BE2C (cell line): Measurements from ENCODE around the gene MTG1.

Experiments
- DNase-seq: peaks from one replicate; pipeline ENCODE4 v3.0.0-alpha.2; 2020
- H3K27me3 ChIP-seq: fragments of 250-450 bp; sonication (Bioruptor Pico); 2 replicates; pipeline ENCODE4 v1.5.1; 2020; ENCODE audit warnings: mild to moderate bottlenecking
- H3K36me3 ChIP-seq: fragments of 250-450 bp; sonication (Bioruptor Pico); 2 replicates; pipeline ENCODE4 v1.5.1; 2020; ENCODE audit warnings: mild to moderate bottlenecking
- H3K4me1 ChIP-seq: fragments of 250-450 bp; sonication (Bioruptor Pico); 2 replicates; pipeline ENCODE4 v1.5.1; 2020
- H3K4me3 ChIP-seq: 2 replicates; pipeline ENCODE4 v1.5.1; 2011; ENCODE audit warnings: low read depth, low read length
- H3K9me3 ChIP-seq: fragments of 250-450 bp; sonication (Bioruptor Pico); 2 replicates; pipeline ENCODE4 v1.5.1; 2020
- TF ChIP-seq, protein P1 (sequence below): IDR thresholded peaks from 2 replicates; pipeline ENCODE4 v1.5.1; 2012; ENCODE audit warnings: mild to moderate bottlenecking, low read depth, low read length

MTG1 gene

DNA sequence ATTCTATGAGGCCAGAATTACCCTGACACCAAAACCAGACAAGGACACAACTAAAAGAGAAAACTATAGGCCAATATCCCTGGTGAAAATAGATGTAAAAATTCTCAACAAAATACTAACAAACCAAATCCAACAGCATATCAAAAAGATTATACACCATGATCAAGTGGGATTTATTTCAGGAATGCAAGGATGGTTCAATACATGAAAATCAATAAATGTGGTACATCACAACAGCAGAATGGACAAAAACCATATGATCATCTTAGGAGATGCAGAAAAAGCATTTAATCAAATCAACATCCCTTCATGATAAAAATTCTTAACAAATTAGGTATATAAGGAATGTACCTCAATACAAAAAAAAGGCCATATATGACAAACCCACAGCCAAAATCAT lies 54.2 kb downstream of the MTG1 start:
- TF ChIP-seq, protein P1, sequence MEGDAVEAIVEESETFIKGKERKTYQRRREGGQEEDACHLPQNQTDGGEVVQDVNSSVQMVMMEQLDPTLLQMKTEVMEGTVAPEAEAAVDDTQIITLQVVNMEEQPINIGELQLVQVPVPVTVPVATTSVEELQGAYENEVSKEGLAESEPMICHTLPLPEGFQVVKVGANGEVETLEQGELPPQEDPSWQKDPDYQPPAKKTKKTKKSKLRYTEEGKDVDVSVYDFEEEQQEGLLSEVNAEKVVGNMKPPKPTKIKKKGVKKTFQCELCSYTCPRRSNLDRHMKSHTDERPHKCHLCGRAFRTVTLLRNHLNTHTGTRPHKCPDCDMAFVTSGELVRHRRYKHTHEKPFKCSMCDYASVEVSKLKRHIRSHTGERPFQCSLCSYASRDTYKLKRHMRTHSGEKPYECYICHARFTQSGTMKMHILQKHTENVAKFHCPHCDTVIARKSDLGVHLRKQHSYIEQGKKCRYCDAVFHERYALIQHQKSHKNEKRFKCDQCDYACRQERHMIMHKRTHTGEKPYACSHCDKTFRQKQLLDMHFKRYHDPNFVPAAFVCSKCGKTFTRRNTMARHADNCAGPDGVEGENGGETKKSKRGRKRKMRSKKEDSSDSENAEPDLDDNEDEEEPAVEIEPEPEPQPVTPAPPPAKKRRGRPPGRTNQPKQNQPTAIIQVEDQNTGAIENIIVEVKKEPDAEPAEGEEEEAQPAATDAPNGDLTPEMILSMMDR: no peak

DNA sequence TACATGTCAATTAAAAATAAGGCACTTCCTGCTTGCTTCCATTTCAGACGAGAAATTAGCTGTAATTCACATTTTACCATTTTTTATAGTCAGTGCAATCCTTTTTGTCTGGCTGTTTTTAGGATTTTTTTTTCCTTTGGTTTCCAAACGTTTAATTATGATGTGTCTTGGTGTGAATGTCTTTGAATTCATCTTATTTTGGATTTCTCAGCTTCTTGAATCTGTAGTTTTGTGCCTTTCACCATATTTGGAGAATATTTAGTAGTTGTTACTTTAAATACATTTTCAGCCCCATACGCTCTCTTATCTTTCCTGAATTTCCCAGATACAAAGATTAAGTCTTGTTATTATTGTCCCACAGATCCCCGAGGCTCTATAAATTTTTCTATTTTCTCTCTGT lies 57.4 kb downstream of the MTG1 start:
- no peaks in the 10 kb centered on the region for H3K9me3 ChIP-seq
- DNase-seq: no peak
- TF ChIP-seq, protein P1: no peak
- H3K4me3 ChIP-seq: no peak overlapping the region
- no peaks in the 10 kb centered on the region for H3K4me1 ChIP-seq
- H3K36me3 ChIP-seq: no peaks in the 10 kb centered on the region
- H3K27me3 ChIP-seq: no peaks in the 10 kb centered on the region

More for the DNA sequence above, 54.2 kb downstream of the MTG1 start:
- Histone ChIP-seq H3K27me3 (no peaks in the 10 kb centered on the region), H3K4me3 (no peak overlapping the region), H3K36me3 (no peaks in the 10 kb centered on the region), H3K4me1 (no peaks in the 10 kb centered on the region), H3K9me3 (no peaks in the 10 kb centered on the region; the same call in 1 of the 2 replicates)
- no peak for DNase-seq

DNA sequence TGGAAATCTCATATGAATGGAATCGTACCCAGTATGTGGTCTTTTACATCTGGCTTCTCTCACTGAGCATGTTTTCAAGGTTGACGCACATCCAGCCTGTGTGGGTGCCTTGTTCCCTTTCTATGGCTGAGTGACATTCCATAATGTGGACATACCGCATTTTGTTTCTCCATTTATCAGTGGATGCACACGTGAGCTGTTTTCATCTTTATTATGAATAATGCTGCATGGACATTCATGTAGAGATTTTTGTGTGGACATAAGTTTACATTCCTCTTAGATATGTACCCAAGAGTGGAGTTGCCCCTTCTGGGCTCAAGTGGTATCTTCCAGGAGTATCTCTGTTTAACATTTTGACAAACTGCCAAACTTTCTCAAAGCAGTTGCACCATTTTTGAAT lies 58.5 kb downstream of the MTG1 start:
- no peaks in the 10 kb centered on the region for H3K36me3 ChIP-seq
- H3K9me3 ChIP-seq: no peaks in the 10 kb centered on the region
- TF ChIP-seq, protein P1: no peak
- H3K4me3 ChIP-seq: no peak overlapping the region
- DNase-seq: no peak
- no peaks in the 10 kb centered on the region for H3K4me1 ChIP-seq
- no peaks in the 10 kb centered on the region for H3K27me3 ChIP-seq

DNA sequence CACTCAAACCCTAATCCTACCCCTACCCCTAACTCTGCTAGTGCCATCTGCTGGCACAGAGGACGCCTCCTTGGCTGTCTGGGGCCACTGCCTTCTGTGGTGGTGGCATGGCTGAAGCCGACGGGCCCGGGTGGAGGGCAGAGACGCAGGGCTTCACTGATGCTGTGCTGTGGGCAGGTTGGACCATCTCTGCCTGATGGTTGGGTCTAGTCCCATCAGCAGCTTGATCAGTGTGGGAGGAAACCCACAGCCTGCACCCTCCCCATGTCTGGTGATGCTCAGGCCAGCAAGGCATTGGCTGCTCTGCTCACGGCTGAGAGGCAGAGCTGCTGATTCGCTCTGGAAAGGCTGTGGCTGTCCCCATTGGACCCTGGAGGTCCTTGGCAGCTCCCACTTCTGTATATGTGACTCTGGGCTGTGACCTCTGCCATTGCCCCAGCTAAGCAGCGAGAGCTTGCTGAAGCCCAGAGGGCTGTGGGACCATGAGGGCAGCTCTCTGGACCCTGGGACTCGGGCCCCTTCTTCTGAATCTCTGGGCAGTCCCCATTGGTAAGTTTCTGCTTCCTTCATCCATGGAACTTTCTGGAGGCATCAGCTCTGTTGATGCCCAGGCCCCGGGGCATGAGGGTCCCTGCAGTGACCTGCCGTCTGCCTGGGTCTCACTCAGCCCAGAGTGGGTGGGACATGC lies 59.7 kb downstream of the MTG1 start, which contains the start of gene SCART1:
Gene SCART1, plus strand, starts transcription at position 430 of the 688 bp plus-strand sequence. Its CDS starts 53 bp downstream, at position 483.
- no peak for DNase-seq
- TF ChIP-seq, protein P1: no peak
- Histone ChIP-seq H3K27me3 (no peaks in the 10 kb centered on the region), H3K9me3 (no peaks in the 10 kb centered on the region), H3K4me3 (no peak within 1 kb of the TSS), H3K36me3 (no peaks in the 10 kb centered on the region), H3K4me1 (no peaks in the 10 kb centered on the region)

DNA sequence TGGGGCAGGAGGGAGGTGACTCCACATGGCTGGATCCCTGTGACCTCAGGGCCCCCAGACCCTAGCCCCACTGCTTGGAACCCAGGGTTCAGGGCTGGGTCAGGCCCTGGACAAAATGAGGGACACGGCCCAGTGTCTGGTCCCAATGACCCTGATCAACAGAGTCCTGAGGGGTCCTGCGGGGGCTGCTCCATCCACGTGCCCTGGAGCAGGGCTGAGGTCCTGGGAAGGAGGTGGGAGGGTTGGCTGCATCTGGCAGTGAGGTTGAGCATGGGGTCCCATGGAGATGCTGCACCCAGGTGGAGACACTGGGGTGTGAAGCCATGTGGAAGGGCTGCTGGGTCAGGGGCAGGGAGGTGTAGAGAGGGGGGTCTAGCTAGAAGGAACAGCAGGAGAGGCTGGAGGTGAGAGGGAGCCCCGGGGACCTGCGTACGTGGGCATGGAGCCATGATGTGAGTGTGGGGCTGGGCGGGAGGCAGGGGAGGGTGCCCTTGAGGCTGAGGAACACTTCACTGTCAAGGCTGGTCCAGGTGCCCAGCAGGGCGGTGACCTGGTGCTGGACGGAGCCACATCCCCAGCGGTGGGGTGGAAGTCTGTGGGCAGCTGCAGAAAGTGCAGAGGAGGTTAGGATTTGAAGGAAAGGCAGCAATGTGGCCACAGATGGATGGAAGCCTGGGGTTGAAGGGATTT lies 60.4 kb downstream of the MTG1 start:
- H3K4me1 ChIP-seq: no peaks in the 10 kb centered on the region
- H3K4me3 ChIP-seq: no peak overlapping the region
- no peaks in the 10 kb centered on the region for H3K9me3 ChIP-seq
- TF ChIP-seq, protein P1: no peak
- no peaks in the 10 kb centered on the region for H3K27me3 ChIP-seq
- H3K36me3 ChIP-seq: no peaks in the 10 kb centered on the region
- no peak for DNase-seq

DNA sequence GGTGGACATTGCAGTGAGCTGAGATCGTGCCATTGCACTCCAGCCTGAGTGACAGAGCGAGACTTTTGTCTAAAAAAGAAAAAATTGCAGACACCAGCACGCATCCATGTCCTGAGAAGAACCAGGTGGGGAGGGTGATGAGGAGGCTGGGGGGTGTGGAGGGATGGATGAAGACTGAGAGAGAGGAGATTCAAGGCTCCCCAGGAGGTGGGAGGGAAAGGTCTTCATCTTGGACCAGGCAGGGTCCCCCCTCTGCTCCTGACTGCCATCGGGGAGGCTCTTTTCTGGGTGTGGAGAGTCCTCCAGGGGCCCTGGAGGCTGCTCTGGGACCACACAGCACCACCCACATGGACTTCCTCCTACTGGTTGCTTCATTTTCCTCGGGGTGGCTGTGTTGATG lies 61.2 kb downstream of the MTG1 start:
- TF ChIP-seq, protein P1: no peak
- Histone ChIP-seq H3K4me3 (no peak overlapping the region), H3K9me3 (no peaks in the 10 kb centered on the region), H3K27me3 (no peaks in the 10 kb centered on the region), H3K36me3 (no peaks in the 10 kb centered on the region), H3K4me1 (no peaks in the 10 kb centered on the region)
- DNase-seq: no peak
